HTERT RPE-1 (cell line): Measurements from ENCODE around the gene TRIM4.
"Not testable (repeated sequence)": the region's sequence is repeated elsewhere in the genome, so short reads cannot be mapped to it uniquely, and the experiment has no call there.

Experiments used
- in situ Hi-C: fragments of 300-500 bp; cut with MboI; formaldehyde crosslinking; loops from 4 replicates; pipeline ENCODE4 v1.14.3; 2020; ENCODE audit warnings: low sequenced_read_pairs

Gene TRIM4

GRCh38 chr7:99918959-99919813 lies at the start of gene TRIM4:
Gene TRIM4, minus strand, starts transcription at chr7:99919530. Its CDS starts 129 bp downstream, at chr7:99919401.
- in situ Hi-C loops = no loop called here

- in situ Hi-C loops = no loop called here
Measured at GRCh38 chr7:99958564-99959227, 39.4 kb upstream of the TRIM4 start.

GRCh38 chr7:99955247-99955646 lies 35.9 kb upstream of the TRIM4 start:
- in situ Hi-C loops = no loop called here

- in situ Hi-C loops = not testable (repeated sequence)
Measured at GRCh38 chr7:99954643-99955042, 35.3 kb upstream of the TRIM4 start.

GRCh38 chr7:99953649-99954048 lies 34.3 kb upstream of the TRIM4 start:
- in situ Hi-C loops = no loop called here

GRCh38 chr7:99952649-99953048 lies 33.3 kb upstream of the TRIM4 start:
- in situ Hi-C loops = not testable (repeated sequence)

- in situ Hi-C loops = not testable (repeated sequence)
Measured at GRCh38 chr7:99950819-99951218, 31.5 kb upstream of the TRIM4 start.

GRCh38 chr7:99949645-99950228 lies 30.4 kb upstream of the TRIM4 start:
- in situ Hi-C loops = no loop called here

GRCh38 chr7:99947608-99948007 lies 28.3 kb upstream of the TRIM4 start:
- in situ Hi-C loops = no loop called here

GRCh38 chr7:99944497-99945070 lies 25.3 kb upstream of the TRIM4 start:
- in situ Hi-C loops = no loop called here

- in situ Hi-C loops = no loop called here
Measured at GRCh38 chr7:99943641-99944496, 24.5 kb upstream of the TRIM4 start.

- in situ Hi-C loops = no loop called here
Measured at GRCh38 chr7:99938296-99938695, 19.0 kb upstream of the TRIM4 start.

GRCh38 chr7:99935009-99935408 lies 15.7 kb upstream of the TRIM4 start:
- in situ Hi-C loops = not testable (repeated sequence)

- in situ Hi-C loops = no loop called here
Measured at GRCh38 chr7:99930376-99930775, 11.0 kb upstream of the TRIM4 start.

- in situ Hi-C loops = no loop called here
Measured at GRCh38 chr7:99929730-99930053, 10.4 kb upstream of the TRIM4 start.

GRCh38 chr7:99928994-99929729 lies 9.8 kb upstream of the TRIM4 start, which contains the start of gene GJC3:
Gene GJC3, minus strand, starts transcription at chr7:99929620. Its CDS starts 0 bp downstream, at chr7:99929620.
- in situ Hi-C loops = no loop called here

GRCh38 chr7:99928188-99928587 lies 8.9 kb upstream of the TRIM4 start:
- in situ Hi-C loops = no loop called here

- in situ Hi-C loops = no loop called here
Measured at GRCh38 chr7:99927536-99927935, 8.2 kb upstream of the TRIM4 start.

GRCh38 chr7:99926321-99926720 lies 7.0 kb upstream of the TRIM4 start:
- in situ Hi-C loops = no loop called here

- in situ Hi-C loops = no loop called here
Measured at GRCh38 chr7:99923200-99923599, 3.9 kb upstream of the TRIM4 start.
